Cardiac ventricle fibroblast (primary cell): ENCODE data around the gene ESYT2. TPM values are rescaled to one million over a fixed set of nuclear protein-coding genes. Genes with fewer than 3 reads are reported as not detected.

Experiments used
- total RNA-seq: library from RNA; depleted of rRNA; stranded (reverse); fragments of >200 nt; gene quantifications from 2 replicates; pipeline ENCODE4 v1.2.3, GENCODE V29; 2015

The ESYT2 gene, protein sequence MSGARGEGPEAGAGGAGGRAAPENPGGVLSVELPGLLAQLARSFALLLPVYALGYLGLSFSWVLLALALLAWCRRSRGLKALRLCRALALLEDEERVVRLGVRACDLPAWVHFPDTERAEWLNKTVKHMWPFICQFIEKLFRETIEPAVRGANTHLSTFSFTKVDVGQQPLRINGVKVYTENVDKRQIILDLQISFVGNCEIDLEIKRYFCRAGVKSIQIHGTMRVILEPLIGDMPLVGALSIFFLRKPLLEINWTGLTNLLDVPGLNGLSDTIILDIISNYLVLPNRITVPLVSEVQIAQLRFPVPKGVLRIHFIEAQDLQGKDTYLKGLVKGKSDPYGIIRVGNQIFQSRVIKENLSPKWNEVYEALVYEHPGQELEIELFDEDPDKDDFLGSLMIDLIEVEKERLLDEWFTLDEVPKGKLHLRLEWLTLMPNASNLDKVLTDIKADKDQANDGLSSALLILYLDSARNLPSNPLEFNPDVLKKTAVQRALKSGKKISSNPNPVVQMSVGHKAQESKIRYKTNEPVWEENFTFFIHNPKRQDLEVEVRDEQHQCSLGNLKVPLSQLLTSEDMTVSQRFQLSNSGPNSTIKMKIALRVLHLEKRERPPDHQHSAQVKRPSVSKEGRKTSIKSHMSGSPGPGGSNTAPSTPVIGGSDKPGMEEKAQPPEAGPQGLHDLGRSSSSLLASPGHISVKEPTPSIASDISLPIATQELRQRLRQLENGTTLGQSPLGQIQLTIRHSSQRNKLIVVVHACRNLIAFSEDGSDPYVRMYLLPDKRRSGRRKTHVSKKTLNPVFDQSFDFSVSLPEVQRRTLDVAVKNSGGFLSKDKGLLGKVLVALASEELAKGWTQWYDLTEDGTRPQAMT
- 53.6 and 57.8 TPM in 2 replicates for total RNA-seq

DNA sequence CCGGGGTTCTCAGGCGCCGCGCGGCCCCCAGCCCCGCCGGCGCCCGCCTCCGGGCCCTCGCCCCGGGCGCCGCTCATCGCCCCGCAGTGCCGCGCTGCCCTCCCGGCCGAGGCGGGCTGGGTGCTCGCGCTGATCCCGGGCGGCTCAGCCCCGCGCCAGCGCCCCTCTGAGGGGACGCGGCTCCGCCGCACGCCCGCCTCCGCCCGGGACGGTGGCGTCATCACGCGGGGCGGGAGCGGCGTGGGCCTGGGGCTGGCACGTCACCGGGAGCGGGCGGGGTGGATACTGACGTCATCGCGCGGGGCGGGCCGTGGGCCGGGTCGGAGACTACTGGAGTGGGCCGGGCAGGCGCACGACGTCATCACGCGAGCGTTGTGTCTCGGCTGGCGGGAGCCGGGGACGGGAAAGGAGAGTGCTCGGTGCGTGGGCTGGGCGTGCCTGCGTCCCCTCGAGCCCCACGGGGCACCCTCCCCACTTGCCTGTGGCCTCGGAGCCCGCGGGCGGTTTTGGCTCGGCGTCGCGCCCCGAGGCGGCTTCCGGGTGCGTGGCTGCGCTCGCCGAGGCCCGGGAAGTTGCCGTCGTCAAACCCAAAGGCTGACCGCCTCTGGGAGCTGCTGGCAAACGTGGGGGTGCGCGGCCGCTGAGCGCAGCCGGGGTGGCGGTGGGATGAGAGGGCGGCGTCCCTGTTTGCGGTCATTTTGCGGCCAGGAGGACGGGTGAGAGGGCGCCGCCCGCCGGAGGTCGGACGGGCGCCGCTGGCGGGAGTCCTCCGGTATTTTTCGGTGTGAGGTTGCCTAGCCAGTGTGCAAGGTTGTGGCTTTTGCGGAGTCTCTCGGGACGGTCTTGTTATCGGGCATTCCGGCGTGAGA, at the start of gene ESYT2:
Gene ESYT2, minus strand, starts transcription at position 168 of the 869 bp plus-strand sequence. Its CDS starts 91 bp downstream, at position 77.

GRCh38 chr7:158704524-158705233, 124.6 kb downstream of the ESYT2 start, which contains the start of gene NCAPG2:
Gene NCAPG2, minus strand, starts transcription at chr7:158704804. Its CDS starts 2,905 bp downstream, at chr7:158701899.

Other genes with a start within 250 kb of the ESYT2 start
- 3.9 and 4.5 TPM in 2 replicates for gene PTPRN2, start 241.7 kb downstream of the ESYT2 start, total RNA-seq
- 4.2 and 8.1 TPM in 2 replicates for gene NCAPG2, start 124.7 kb downstream of the ESYT2 start, total RNA-seq
- 5.7 and 7.2 TPM in 2 replicates for gene DYNC2I1, start 27.0 kb upstream of the ESYT2 start, total RNA-seq